Smooth muscle cell (in vitro differentiated cells): Measurements from ENCODE around the gene OSBPL5. TPM values are rescaled to one million over a fixed set of nuclear protein-coding genes. Genes with fewer than 3 reads are reported as not detected.

Experiments
- DNase-seq: peaks from one replicate; lab custom pipeline; 2025; ENCODE audit not compliant: unreplicated experiment; lab: John Stamatoyannopoulos, UW
- H2AFZ ChIP-seq: fragments of 200-600 bp; sonication (generic); 2 replicates; pipeline ENCODE4 v1.6.0; 2016; ENCODE audit warnings: antibody characterized with exemption, low read depth, mild to moderate bottlenecking
- H3F3A ChIP-seq: fragments of 200-600 bp; sonication (generic); 2 replicates; pipeline ENCODE4 v1.6.0; 2017; ENCODE audit warnings: antibody characterized with exemption, low read depth
- H3K27ac ChIP-seq: fragments of 200-600 bp; sonication (generic); 2 replicates; pipeline ENCODE4 v1.5.1; 2016; ENCODE audit warnings: low read depth, mild to moderate bottlenecking
- H3K27me3 ChIP-seq: fragments of 200-600 bp; sonication (generic); 2 replicates; pipeline ENCODE4 v1.6.1; 2016; ENCODE audit warnings: low read depth, mild to moderate bottlenecking
- H3K36me3 ChIP-seq: fragments of 200-600 bp; sonication (generic); 2 replicates; pipeline ENCODE4 v1.5.1; 2016; ENCODE audit warnings: low read depth
- H3K4me1 ChIP-seq: fragments of 200-600 bp; sonication (generic); 2 replicates; pipeline ENCODE4 v1.5.1; 2016; ENCODE audit warnings: low read depth
- H3K4me2 ChIP-seq: fragments of 200-600 bp; sonication (generic); 2 replicates; pipeline ENCODE4 v1.6.0; 2016; ENCODE audit warnings: mild to moderate bottlenecking
- H3K4me3 ChIP-seq: fragments of 200-600 bp; sonication (generic); 2 replicates; pipeline ENCODE4 v1.5.1; 2016; ENCODE audit warnings: mild to moderate bottlenecking
- H3K79me2 ChIP-seq: fragments of 200-600 bp; sonication (generic); 2 replicates; pipeline ENCODE4 v1.6.0; 2016; ENCODE audit warnings: low read depth, mild to moderate bottlenecking
- H3K9ac ChIP-seq: fragments of 200-600 bp; sonication (generic); 2 replicates; pipeline ENCODE4 v1.6.0; 2016; ENCODE audit warnings: low read depth
- H3K9me3 ChIP-seq: fragments of 200-600 bp; sonication (generic); replicated peaks from 2 replicates; pipeline ENCODE4 v1.5.1; 2016; ENCODE audit warnings: low read depth
- H4K20me1 ChIP-seq: fragments of 200-600 bp; sonication (generic); 2 replicates; pipeline ENCODE4 v1.6.0; 2016; ENCODE audit warnings: low read depth
- CTCF ChIP-seq: fragments of 200-600 bp; sonication (generic); IDR thresholded peaks from 2 replicates; pipeline ENCODE4 v1.5.1; 2017; ENCODE audit warnings: borderline replicate concordance, mild to moderate bottlenecking, antibody characterized with exemption; ENCODE audit not compliant: insufficient read depth, poor library complexity, severe bottlenecking
- WGBS: methylation state at CpG from one replicate; pipeline ENCODE4 v1.1.7; 2016; ENCODE audit warnings: low lambda C conversion rate; 5-methylcytosine and 5-hydroxymethylcytosine counted together
- polyA plus RNA-seq: library from polyadenylated mRNA; unstranded; fragments of >200 nt; fragmentation: Nextera tagmentation; extraction: Ambion mirVana; gene quantifications from 2 replicates; pipeline ENCODE4 v1.2.1, GENCODE V29; 2016
- total RNA-seq: library from RNA; depleted of rRNA; stranded (reverse); fragments of >200 nt; gene quantifications from 2 replicates; pipeline ENCODE4 v1.2.3, GENCODE V29; 2014

OSBPL5 gene
- total and polyA plus RNA-seq, 2 experiments from 2014 or later: 27.3 to 43.4 TPM

- no peak overlapping the region for H3K4me2 ChIP-seq
- H3F3A ChIP-seq: peaks cover 3% of the 10 kb centered on the region
- no peak overlapping the region for H3K27ac ChIP-seq
- no peak for TF ChIP-seq CTCF
- no peak overlapping the region for H3K4me3 ChIP-seq
- DNase-seq: no peak
- no peak overlapping the region for H2AFZ ChIP-seq
- no peaks in the 10 kb centered on the region for H3K27me3 ChIP-seq
- no peak overlapping the region for H3K9ac ChIP-seq
- H3K9me3 ChIP-seq: no peaks in the 10 kb centered on the region
- 94% methylated on average over 36 of the region's 36 CpGs for WGBS
- no peaks in the 10 kb centered on the region for H3K79me2 ChIP-seq
- no peaks in the 10 kb centered on the region for H3K36me3 ChIP-seq
- peaks cover 9% of the 10 kb centered on the region for H3K4me1 ChIP-seq
- no peaks in the 10 kb centered on the region for H4K20me1 ChIP-seq
Measured at GRCh38 chr11:3093281-3094191, 71.6 kb downstream of the OSBPL5 start.

- no peak overlapping the region for H3K4me3 ChIP-seq
- peaks cover 9% of the 10 kb centered on the region for H3K4me1 ChIP-seq
- no peaks in the 10 kb centered on the region for H3K36me3 ChIP-seq
- H3K9me3 ChIP-seq: no peaks in the 10 kb centered on the region
- no peak overlapping the region for H3K4me2 ChIP-seq
- no peak overlapping the region for H3K9ac ChIP-seq
- no peak overlapping the region for H2AFZ ChIP-seq
- H3K27ac ChIP-seq: no peak overlapping the region
- no peaks in the 10 kb centered on the region for H3K27me3 ChIP-seq
- WGBS: 96% methylated on average over 15 of the region's 15 CpGs
- H3F3A ChIP-seq: peaks cover 3% of the 10 kb centered on the region
- TF ChIP-seq CTCF: no peak
- H4K20me1 ChIP-seq: no peaks in the 10 kb centered on the region
- DNase-seq: no peak
- no peaks in the 10 kb centered on the region for H3K79me2 ChIP-seq
Measured at GRCh38 chr11:3092603-3093141, 72.4 kb downstream of the OSBPL5 start.

- Histone ChIP-seq H3K9me3 (no peaks in the 10 kb centered on the region), H3K36me3 (no peaks in the 10 kb centered on the region), H3K79me2 (no peaks in the 10 kb centered on the region), H3K9ac (no peak overlapping the region), H3K27ac (no peak overlapping the region), H3K27me3 (no peaks in the 10 kb centered on the region), H3K4me3 (no peak overlapping the region), H2AFZ (no peak overlapping the region), H3F3A (peaks cover 3% of the 10 kb centered on the region), H4K20me1 (no peaks in the 10 kb centered on the region), H3K4me2 (no peak overlapping the region), H3K4me1 (peaks cover 9% of the 10 kb centered on the region)
- no peak for DNase-seq
- peak; percentile 98 for TF ChIP-seq CTCF
- WGBS: 45% methylated on average over 23 of the region's 27 CpGs
Measured at GRCh38 chr11:3091846-3092602, 73.1 kb downstream of the OSBPL5 start.
